ENCODE measurements around the gene MEA1.

MEA1 gene

DNA sequence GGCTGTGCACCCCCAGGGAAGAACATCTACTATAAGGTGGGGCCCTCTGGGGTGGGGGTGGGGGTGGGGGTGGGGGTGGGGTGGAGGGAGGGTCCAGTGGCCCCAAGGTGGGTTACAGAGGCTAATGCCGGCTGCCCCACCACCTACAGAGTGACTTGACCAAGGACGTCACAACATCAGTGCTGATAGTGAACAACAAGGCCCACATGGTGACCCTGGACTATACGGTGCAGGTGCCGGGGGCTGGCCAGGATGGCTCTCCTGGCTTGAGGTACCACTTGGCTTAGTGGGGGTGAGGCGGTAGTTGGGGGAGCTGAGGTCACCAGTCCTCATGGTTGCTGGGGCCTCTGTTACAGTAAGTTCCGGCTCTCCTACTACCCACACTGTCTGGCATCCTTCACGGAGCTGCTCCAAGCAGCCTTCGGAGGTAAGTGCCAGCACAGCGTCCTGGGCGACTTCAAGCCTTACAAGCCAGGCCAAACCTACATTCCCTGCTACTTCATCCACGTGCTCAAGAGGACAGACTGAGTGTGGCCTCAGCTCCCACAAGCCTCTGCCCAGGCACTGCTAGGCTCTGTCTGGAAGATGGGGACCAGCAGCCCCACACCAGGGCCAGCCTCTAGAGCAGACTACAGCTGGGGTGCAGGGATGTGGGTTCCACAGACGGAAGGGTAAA lies 50.4 kb downstream of the MEA1 start:
- DNase-seq (ENCODE audit: insufficient read length, low spot score), result no peak
- TF ChIP-seq, protein P1, sequence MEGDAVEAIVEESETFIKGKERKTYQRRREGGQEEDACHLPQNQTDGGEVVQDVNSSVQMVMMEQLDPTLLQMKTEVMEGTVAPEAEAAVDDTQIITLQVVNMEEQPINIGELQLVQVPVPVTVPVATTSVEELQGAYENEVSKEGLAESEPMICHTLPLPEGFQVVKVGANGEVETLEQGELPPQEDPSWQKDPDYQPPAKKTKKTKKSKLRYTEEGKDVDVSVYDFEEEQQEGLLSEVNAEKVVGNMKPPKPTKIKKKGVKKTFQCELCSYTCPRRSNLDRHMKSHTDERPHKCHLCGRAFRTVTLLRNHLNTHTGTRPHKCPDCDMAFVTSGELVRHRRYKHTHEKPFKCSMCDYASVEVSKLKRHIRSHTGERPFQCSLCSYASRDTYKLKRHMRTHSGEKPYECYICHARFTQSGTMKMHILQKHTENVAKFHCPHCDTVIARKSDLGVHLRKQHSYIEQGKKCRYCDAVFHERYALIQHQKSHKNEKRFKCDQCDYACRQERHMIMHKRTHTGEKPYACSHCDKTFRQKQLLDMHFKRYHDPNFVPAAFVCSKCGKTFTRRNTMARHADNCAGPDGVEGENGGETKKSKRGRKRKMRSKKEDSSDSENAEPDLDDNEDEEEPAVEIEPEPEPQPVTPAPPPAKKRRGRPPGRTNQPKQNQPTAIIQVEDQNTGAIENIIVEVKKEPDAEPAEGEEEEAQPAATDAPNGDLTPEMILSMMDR (IDR thresholded peaks at IDR 0.05; ENCODE audit: insufficient read depth, missing control alignments), result no peak
- no peak for FAIRE-seq

DNA sequence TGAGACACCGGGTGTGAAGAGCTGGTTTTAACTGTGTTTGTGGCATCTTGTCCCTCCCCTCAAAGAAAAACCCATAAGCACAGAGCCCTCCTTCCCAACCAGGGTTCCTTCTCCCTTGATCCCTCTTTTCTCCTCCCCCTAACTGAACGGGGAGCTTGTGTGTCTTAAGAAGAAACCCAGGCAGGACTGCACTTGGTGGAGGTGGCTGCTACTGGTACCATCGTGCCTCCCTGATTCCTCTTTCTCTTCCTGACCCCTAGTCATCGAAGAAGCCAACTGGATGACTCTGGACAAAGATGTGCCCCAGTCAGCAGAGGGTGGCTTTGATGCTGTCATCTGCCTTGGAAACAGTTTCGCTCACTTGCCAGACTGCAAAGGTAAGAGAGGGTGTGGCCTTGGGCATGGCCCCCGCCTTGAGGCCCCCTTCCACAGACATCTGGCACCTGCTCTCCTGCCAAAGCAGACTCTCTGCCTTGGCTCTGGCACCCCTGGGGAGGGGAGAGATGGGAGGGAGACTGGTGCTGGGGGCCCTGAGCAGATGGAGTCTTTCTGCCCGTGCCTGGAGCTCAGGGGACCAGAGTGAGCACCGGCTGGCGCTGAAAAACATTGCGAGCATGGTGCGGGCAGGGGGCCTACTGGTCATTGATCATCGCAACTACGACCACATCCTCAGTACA lies 51.1 kb downstream of the MEA1 start:
- TF ChIP-seq, protein P1 (IDR thresholded peaks at IDR 0.05; ENCODE audit: insufficient read depth, missing control alignments), result no peak
- FAIRE-seq, result no peak
- no peak for DNase-seq (ENCODE audit: insufficient read length, low spot score)

DNA sequence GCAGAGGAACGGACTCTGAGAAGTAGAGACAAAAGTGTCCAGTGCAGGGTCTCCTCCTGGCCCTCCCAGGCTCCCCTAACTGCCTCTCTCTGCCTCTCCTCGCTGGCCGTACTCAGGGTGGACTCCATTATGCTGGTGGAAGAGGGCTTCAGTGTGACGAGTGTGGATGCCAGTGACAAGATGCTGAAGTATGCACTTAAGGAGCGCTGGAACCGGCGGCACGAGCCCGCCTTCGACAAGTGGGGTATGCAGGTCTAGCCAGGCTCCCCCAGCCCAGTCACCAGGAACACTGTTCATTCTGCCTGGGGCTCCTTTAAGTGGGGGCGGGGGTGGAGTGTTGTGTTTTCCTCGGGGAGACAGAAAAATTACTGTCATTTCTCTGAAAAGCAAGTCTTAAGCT lies 51.6 kb downstream of the MEA1 start:
- DNase-seq (ENCODE audit: insufficient read length, low spot score), result no peak
- TF ChIP-seq, protein P1 (IDR thresholded peaks at IDR 0.05; ENCODE audit: insufficient read depth, missing control alignments), result no peak
- no peak for FAIRE-seq

Data from D721Med (cell line).